OCI-LY7 (cell line): ENCODE measurements around the gene NOX3. TPM values are rescaled to one million over a fixed set of nuclear protein-coding genes. Genes with fewer than 3 reads are reported as not detected.

ENCODE experiments used
- BruUV-seq: library from RNA; stranded (reverse); fragments of 400-500 nt; replicated peaks from 2 replicates; lab custom pipeline; 2021; lab: Mats Ljungman, UMichigan
- CTCF ChIA-PET: fragments of 300-600 bp; sonication (Branson Sonifier 250); formaldehyde crosslinking; loops from one replicate; lab custom pipeline; 2022; ENCODE audit warnings: antibody characterized with exemption; ENCODE audit not compliant: unreplicated experiment; lab: Charles Lee
- POLR2A ChIA-PET: fragments of 300-600 bp; sonication (Branson Sonifier 250); formaldehyde crosslinking; loops from one replicate; lab custom pipeline; 2022; ENCODE audit warnings: antibody characterized with exemption; lab: Charles Lee
- DNase-seq: peaks from one replicate; pipeline ENCODE4 v3.0.0-alpha.2; 2015; ENCODE audit warnings: low spot score
- H2AFZ ChIP-seq: fragments of 200-600 bp; sonication (generic), shearing (Covaris generic); 2 replicates; pipeline ENCODE4 v1.6.1; 2014; ENCODE audit warnings: mild to moderate bottlenecking, antibody characterized with exemption, low read length, moderate library complexity
- H3K27ac ChIP-seq: fragments of 200-600 bp; sonication (generic); 2 replicates; pipeline ENCODE4 v1.5.1; 2014; ENCODE audit warnings: mixed run types, low read depth, mild to moderate bottlenecking, moderate library complexity, low read length, inconsistent platforms; ENCODE audit not compliant: poor library complexity, severe bottlenecking
- H3K36me3 ChIP-seq: fragments of 200-600 bp; sonication (generic); 2 replicates; pipeline ENCODE4 v1.6.1; 2014; ENCODE audit warnings: mild to moderate bottlenecking, antibody characterized with exemption, low read length, moderate library complexity, mixed read lengths; ENCODE audit not compliant: insufficient read depth
- H3K4me1 ChIP-seq: fragments of 200-600 bp; sonication (generic); 2 replicates; pipeline ENCODE4 v1.5.1; 2014; ENCODE audit warnings: mild to moderate bottlenecking, low read length; ENCODE audit not compliant: insufficient read depth, poor library complexity, severe bottlenecking
- H3K4me2 ChIP-seq: fragments of 200-600 bp; sonication (generic); 2 replicates; pipeline ENCODE4 v1.6.1; 2014; ENCODE audit warnings: mild to moderate bottlenecking, low read length
- H3K4me3 ChIP-seq: fragments of 200-600 bp; sonication (generic); 2 replicates; pipeline ENCODE4 v1.5.1; 2014; ENCODE audit warnings: mild to moderate bottlenecking, low read depth, low read length; ENCODE audit not compliant: poor library complexity, severe bottlenecking
- H3K79me2 ChIP-seq: fragments of 200-600 bp; sonication (generic); 2 replicates; pipeline ENCODE4 v1.6.1; 2016; ENCODE audit warnings: low read depth, mild to moderate bottlenecking, low read length, moderate library complexity, mixed read lengths; ENCODE audit not compliant: insufficient read depth
- H3K9me2 ChIP-seq: fragments of 200-600 bp; sonication (generic); 2 replicates; pipeline ENCODE4 v1.6.1; 2016; ENCODE audit warnings: mild to moderate bottlenecking, low read length, mixed read lengths; ENCODE audit not compliant: insufficient read depth
- H3K9me3 ChIP-seq: fragments of 200-600 bp; sonication (generic); 2 replicates; pipeline ENCODE4 v1.6.1; 2014; ENCODE audit warnings: mild to moderate bottlenecking, mixed run types, low read length, mixed read lengths
- H4K20me1 ChIP-seq: fragments of 200-600 bp; sonication (generic); 2 replicates; pipeline ENCODE4 v1.6.1; 2014; ENCODE audit warnings: mild to moderate bottlenecking, antibody characterized with exemption, low read length, moderate library complexity, mixed read lengths; ENCODE audit not compliant: insufficient read depth
- CTCF ChIP-seq: fragments of 200-600 bp; sonication (generic); conservative IDR thresholded peaks from 2 replicates; pipeline ENCODE4 v1.5.1; 2014; ENCODE audit warnings: mild to moderate bottlenecking, antibody characterized with exemption, low read length, moderate library complexity, mixed read lengths
- EZH2phosphoT487 ChIP-seq: fragments of 200-600 bp; sonication (generic); IDR thresholded peaks from 2 replicates; pipeline ENCODE4 v1.6.1; 2018; ENCODE audit warnings: low read depth, borderline replicate concordance, mild to moderate bottlenecking, mixed run types, antibody characterized with exemption, low read length, moderate library complexity, mixed read lengths
- intact Hi-C: fragments of 100-400 bp; cut with micrococcal nuclease; formaldehyde crosslinking; loops from one replicate; pipeline ENCODE4 v1.10.0; 2022; ENCODE audit not compliant: unreplicated experiment
- total RNA-seq, 2 experiments: library from RNA; depleted of rRNA in 1 of 2; stranded (reverse); fragments of >200 nt in 1 of 2; shearing (Covaris generic) in 1 of 2; gene quantifications; 2 replicates each; pipeline ENCODE4 v1.2.3, GENCODE V29; 2014 to 2022

Gene NOX3
- total RNA-seq, 2 experiments from 2014 or later: 0.22 TPM; not detected in 1

DNA sequence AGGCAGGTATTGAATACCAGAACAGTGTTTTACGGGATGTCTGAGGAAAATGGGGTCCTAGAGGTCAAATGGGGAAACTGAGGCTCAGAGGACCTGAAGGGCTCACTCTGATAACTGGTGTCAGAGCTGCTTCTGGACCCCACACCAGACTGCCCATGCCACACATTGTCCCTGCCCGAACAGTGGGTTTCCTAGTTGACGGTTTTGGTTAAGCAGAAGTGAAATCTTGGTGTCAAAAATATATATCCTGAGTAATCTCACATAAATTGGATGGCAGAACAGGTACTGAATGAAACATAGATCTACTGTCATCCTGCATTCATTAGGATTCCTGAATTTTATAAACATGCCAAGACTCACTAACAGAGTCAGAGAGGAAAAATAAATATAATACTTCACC lies 16.3 kb downstream of the NOX3 start:
- H4K20me1 ChIP-seq: no peaks in the 10 kb centered on the region
- H3K4me1 ChIP-seq: peaks cover 40% of the 10 kb centered on the region
- no peaks in the 10 kb centered on the region for H3K79me2 ChIP-seq
- H3K9me3 ChIP-seq: no peaks in the 10 kb centered on the region
- H3K4me3 ChIP-seq: peak overlapping the region; percentile 42
- H3K4me2 ChIP-seq: peak overlapping the region; percentile 83
- ChIA-PET CTCF (no interaction called here), POLR2A (interaction anchor here (0.7 to 3.0 kb wide), 7 partner anchors 10 to 128 kb away, joined by 3 to 10 read pairs (median 6); partner anchors contain the start of gene NOX3)
- DNase-seq: peak; percentile 71
- no peaks in the 10 kb centered on the region for H3K36me3 ChIP-seq
- no peak for TF ChIP-seq EZH2phosphoT487
- no peak for TF ChIP-seq CTCF
- H2AFZ ChIP-seq: peak overlapping the region; percentile 99
- BruUV-seq: no TSS peak
- no peaks in the 10 kb centered on the region for H3K9me2 ChIP-seq
- intact Hi-C loops: no loop called here
- peak overlapping the region; percentile 76 for H3K27ac ChIP-seq

DNA sequence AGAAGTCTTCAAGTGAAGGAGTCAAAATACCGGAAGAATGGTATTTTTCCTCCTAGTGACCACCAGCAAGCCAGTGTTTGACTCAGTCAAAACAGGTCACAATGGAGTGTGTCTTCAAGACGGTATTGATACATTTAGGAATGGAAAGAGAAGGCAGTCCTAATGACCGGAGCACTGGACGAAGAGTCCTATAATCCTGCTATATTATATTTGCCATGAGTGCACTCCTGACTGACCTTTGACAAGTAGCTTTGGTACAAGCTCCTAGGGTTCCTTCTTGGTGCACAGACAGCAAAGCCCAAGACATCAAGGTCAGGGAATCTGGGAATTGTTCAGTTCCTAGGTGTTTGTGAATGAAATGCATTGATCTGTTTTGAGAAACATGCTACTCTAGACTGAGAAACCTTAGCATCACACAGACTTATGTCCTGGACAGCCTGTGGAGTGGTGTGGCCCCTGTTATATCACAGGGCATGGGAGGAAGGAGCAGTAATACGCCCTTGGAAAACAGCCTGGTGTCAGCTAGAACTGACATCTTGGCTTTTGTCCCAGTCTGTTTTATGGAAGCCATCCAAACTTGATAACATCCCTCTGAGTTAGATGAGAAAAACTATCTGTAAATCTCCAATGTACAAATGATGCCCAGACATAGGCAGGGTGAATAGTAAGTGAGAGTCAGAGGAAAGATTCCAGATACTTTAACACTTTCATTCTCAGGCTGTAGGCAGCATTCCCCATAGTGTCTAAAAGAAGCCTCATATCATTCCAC lies 18.5 kb downstream of the NOX3 start:
- no peaks in the 10 kb centered on the region for H3K36me3 ChIP-seq
- H4K20me1 ChIP-seq: no peaks in the 10 kb centered on the region
- H2AFZ ChIP-seq: no peak overlapping the region
- ChIA-PET POLR2A (interaction anchor here (1.4 to 1.9 kb wide), 2 partner anchors 12 to 21 kb away, joined by 3 to 4 read pairs; no protein-coding TSS in a partner anchor), CTCF (interaction anchor here (1.0 kb wide), 1 partner anchor 10 kb away, joined by 3 read pairs; no protein-coding TSS in a partner anchor)
- no TSS peak for BruUV-seq
- TF ChIP-seq EZH2phosphoT487 (no peak), CTCF (no peak)
- intact Hi-C loops: no loop called here
- H3K4me1 ChIP-seq: peaks cover 40% of the 10 kb centered on the region
- H3K27ac ChIP-seq: no peak overlapping the region
- DNase-seq: no peak
- H3K9me2 ChIP-seq: no peaks in the 10 kb centered on the region
- H3K9me3 ChIP-seq: no peaks in the 10 kb centered on the region
- H3K4me3 ChIP-seq: no peak overlapping the region
- H3K4me2 ChIP-seq: no peak overlapping the region
- no peaks in the 10 kb centered on the region for H3K79me2 ChIP-seq
